Sigmoid colon (tissue), 7 donors: ENCODE measurements around the gene DEAF1. TPM values are rescaled to one million over a fixed set of nuclear protein-coding genes. Genes with fewer than 3 reads are reported as not detected.

ENCODE experiments used
- DNase-seq: peaks from one replicate; pipeline ENCODE4 v3.0.0-alpha.2; 2019
- H3K27ac ChIP-seq, 4 donors: fragments of 200-600 bp; sonication (generic); one replicate each; pipeline ENCODE4 v1.5.1; 2016 to 2019; ENCODE audit warnings: mild to moderate bottlenecking in 1 of 4
- H3K27me3 ChIP-seq, 3 donors: fragments of 200-600 bp; sonication (generic); one replicate each; pipeline ENCODE4 v1.5.1; 2019; ENCODE audit warnings: mild to moderate bottlenecking in 1 of 3
- H3K36me3 ChIP-seq, 4 donors: fragments of 200-600 bp; sonication (generic); one replicate each; pipeline ENCODE4 v1.5.1; 2016 to 2019
- H3K4me1 ChIP-seq, 4 donors: fragments of 200-600 bp; sonication (generic); one replicate each; pipeline ENCODE4 v1.5.1; 2017 to 2019
- H3K4me3 ChIP-seq, 4 donors: fragments of 200-600 bp; sonication (generic); one replicate each; pipeline ENCODE4 v1.5.1; 2017 to 2019; ENCODE audit warnings: mild to moderate bottlenecking in 2 of 4, moderate library complexity in 1 of 4
- H3K9me3 ChIP-seq, 4 donors: fragments of 200-600 bp in 3 of 4; sonication (generic) in 3 of 4; one replicate each; pipeline versions ENCODE4 v1.5.1 to v1.6.1; 2013 to 2019
- CTCF ChIP-seq, 4 experiments: fragments of 450-650 bp in 3 of 4; fragments of 200-600 bp in 1 of 4; IDR thresholded peaks; one replicate each; pipeline ENCODE4 v1.5.1; 2016 to 2019; ENCODE audit warnings: antibody characterized with exemption in 4 of 4, mild to moderate bottlenecking in 3 of 4, moderate library complexity in 2 of 4
- EP300 ChIP-seq, 4 donors: sonication (generic); formaldehyde crosslinking; IDR thresholded peaks; one replicate each; pipeline ENCODE4 v1.6.1; 2017; ENCODE audit warnings: antibody characterized with exemption in 4 of 4
- POLR2A ChIP-seq, 2 donors: fragments of 450-650 bp; IDR thresholded peaks; one replicate each; pipeline ENCODE4 v1.6.1; 2016; ENCODE audit warnings: antibody characterized with exemption in 2 of 2, mild to moderate bottlenecking in 2 of 2, moderate library complexity in 2 of 2
- POLR2AphosphoS5 ChIP-seq, 4 donors: sonication (generic); formaldehyde crosslinking; IDR thresholded peaks; one replicate each; pipeline ENCODE4 v1.6.1; 2017; ENCODE audit warnings: antibody characterized with exemption in 4 of 4
- WGBS, 2 donors: extraction: QIAGEN DNeasy Blood & Tissue Kit; methylation state at CpG; one replicate each; pipeline ENCODE4 v1.1.7; 2013; 5-methylcytosine and 5-hydroxymethylcytosine counted together
- intact Hi-C: fragments of 100-400 bp; cut with DNase I; formaldehyde crosslinking; loops from one replicate; pipeline ENCODE4 v1.15.1; 2023
- polyA plus RNA-seq, 3 donors: library from polyadenylated mRNA; stranded (reverse); fragments of 200-250 nt; gene quantifications; one replicate each; pipeline ENCODE4 v1.2.3, GENCODE V29; 2013
- total RNA-seq, 4 donors: library from RNA; depleted of rRNA; stranded (reverse); fragments of >200 nt; gene quantifications; one replicate each; pipeline ENCODE4 v1.1.0, GENCODE V29; 2016
- donor health status: healthy with polysubstance abuse.
- donor health status: Bipolar disorder and iron deficiency.
- donor health status: healthy.

DEAF1 gene
- total and polyA plus RNA-seq, 7 donors, result 11.3 to 29.6 (median 18.6) TPM

DNA sequence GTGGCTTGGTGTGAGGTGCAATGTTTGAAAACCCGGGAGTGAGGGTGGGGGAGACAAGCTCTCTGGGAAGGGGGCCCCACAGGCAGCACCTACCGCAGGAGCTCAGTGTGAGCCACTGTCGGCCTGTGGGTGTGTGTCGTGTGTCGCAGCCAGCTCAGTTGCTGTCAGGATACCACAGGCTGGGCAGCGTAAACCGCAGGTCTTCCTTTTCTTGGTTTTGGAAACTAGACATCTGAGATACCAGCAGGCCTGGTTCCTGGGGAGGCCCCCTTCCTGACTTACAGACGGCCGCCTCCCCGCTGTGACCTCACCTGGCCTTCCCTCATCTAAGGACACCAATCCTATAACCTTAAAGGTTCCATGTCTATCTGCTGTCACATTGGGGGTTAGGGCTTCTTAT, 98.6 kb downstream of the DEAF1 start:
- H3K4me1 ChIP-seq, result no peaks in the 10 kb centered on the region
- intact Hi-C loops, result no loop called here
- no peak for DNase-seq
- no peak overlapping the region for H3K4me3 ChIP-seq
- H3K27ac ChIP-seq, result no peak overlapping the region
- H3K9me3 ChIP-seq, result no peaks in the 10 kb centered on the region
- H3K27me3 ChIP-seq, result no peaks in the 10 kb centered on the region
- 88 to 94% methylated on average over 10 of the region's 10 CpGs for WGBS, 2 donors
- TF ChIP-seq POLR2A (IDR thresholded peaks at IDR 0.05), result no peak
- TF ChIP-seq POLR2AphosphoS5 (IDR thresholded peaks at IDR 0.05), result no peak
- TF ChIP-seq EP300 (IDR thresholded peaks at IDR 0.05), result no peak
- TF ChIP-seq CTCF (IDR thresholded peaks at IDR 0.05), result no peak
- peaks cover 31 to 99% (median 79%) of the 10 kb centered on the region in 4 donors for H3K36me3 ChIP-seq

DNA sequence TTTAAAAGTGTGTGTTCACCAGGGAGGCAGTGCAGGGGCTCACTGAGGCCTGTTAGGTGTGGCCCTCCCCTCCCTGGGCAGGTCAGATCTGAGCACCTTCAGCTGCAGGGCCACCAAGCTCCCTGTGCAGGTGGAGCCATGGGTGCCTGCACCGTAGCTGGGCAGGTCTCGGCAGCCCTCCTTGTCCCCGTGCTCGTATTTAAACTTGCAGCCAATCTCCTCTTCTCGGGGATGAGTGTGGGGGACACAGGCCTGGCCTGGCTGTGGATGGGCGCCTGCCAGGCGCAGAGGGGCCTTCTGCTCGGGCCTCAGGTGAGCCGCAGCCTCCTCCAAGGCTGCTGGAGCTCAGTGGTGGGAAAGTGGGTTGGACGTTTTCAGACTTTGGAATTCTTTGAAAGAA, 99.6 kb downstream of the DEAF1 start:
- H3K36me3 ChIP-seq, result peaks cover 28 to 99% (median 79%) of the 10 kb centered on the region in 4 donors
- 93 to 95% methylated on average over 10 of the region's 10 CpGs for WGBS, 2 donors

More for the DNA sequence above, 99.6 kb downstream of the DEAF1 start:
- no peaks in the 10 kb centered on the region for H3K9me3 ChIP-seq
- intact Hi-C loops, result no loop called here
- no peak overlapping the region for H3K27ac ChIP-seq
- TF ChIP-seq EP300 (IDR thresholded peaks at IDR 0.05) (no peak), POLR2A (IDR thresholded peaks at IDR 0.05) (no peak), POLR2AphosphoS5 (IDR thresholded peaks at IDR 0.05) (no peak), CTCF (IDR thresholded peaks at IDR 0.05) (no peak)
- no peak overlapping the region for H3K4me3 ChIP-seq
- no peaks in the 10 kb centered on the region for H3K27me3 ChIP-seq
- H3K4me1 ChIP-seq, result no peaks in the 10 kb centered on the region
- DNase-seq, result no peak

Other genes starting within 250 kb of the DEAF1 start
- 10 to 100 TPM; 30.1 to 76.2 (median 44.6) TPM for gene PTDSS2, start 244.9 kb downstream of the DEAF1 start, total RNA-seq
- gene PTDSS2, start 244.9 kb downstream of the DEAF1 start, polyA plus RNA-seq, result 10 to 100 TPM in 1 of 3 donors, 1 to 10 TPM in 2; 4.8 to 29.0 (median 6.5) TPM
- 100 to 1,000 TPM; 150 to 210 (median 160) TPM for gene RNH1, start 188.0 kb downstream of the DEAF1 start, total RNA-seq
- gene RNH1, start 188.0 kb downstream of the DEAF1 start, polyA plus RNA-seq, result 100 to 1,000 TPM; 101 to 126 (median 108) TPM
- gene HRAS, start 159.6 kb downstream of the DEAF1 start, total RNA-seq, result 10 to 100 TPM; 27.8 to 59.3 (median 32.8) TPM
- gene HRAS, start 159.6 kb downstream of the DEAF1 start, polyA plus RNA-seq, result 10 to 100 TPM; 44.6 to 76.1 (median 66.1) TPM
- under 1 TPM in 1 of 4 donors, not detected in 3; 0.14 TPM for gene LRRC56, start 157.7 kb downstream of the DEAF1 start, total RNA-seq
- 1 to 10 TPM; 2.4 to 5.9 (median 5.8) TPM for gene LRRC56, start 157.7 kb downstream of the DEAF1 start, polyA plus RNA-seq
- 1 to 10 TPM in 1 of 4 donors, under 1 TPM in 2, not detected in 1; 0.66 to 1.4 (median 0.68) TPM for gene LMNTD2, start 134.5 kb downstream of the DEAF1 start, total RNA-seq
- 1 to 10 TPM; 1.2 to 6.3 (median 3.5) TPM for gene LMNTD2, start 134.5 kb downstream of the DEAF1 start, polyA plus RNA-seq
- 1 to 10 TPM; 3.0 to 5.4 (median 3.8) TPM for gene RASSF7, start 134.3 kb downstream of the DEAF1 start, total RNA-seq
- 100 to 1,000 TPM in 1 of 3 donors, 10 to 100 TPM in 2; 72.4 to 122 (median 94.9) TPM for gene RASSF7, start 134.3 kb downstream of the DEAF1 start, polyA plus RNA-seq
- gene PHRF1, start 118.8 kb downstream of the DEAF1 start, total RNA-seq, result 10 to 100 TPM; 11.8 to 21.2 (median 17.9) TPM
- gene PHRF1, start 118.8 kb downstream of the DEAF1 start, polyA plus RNA-seq, result 10 to 100 TPM in 2 of 3 donors, 1 to 10 TPM in 1; 6.6 to 29.3 (median 11.3) TPM
- gene IRF7, start 79.3 kb downstream of the DEAF1 start, total RNA-seq, result 10 to 100 TPM in 3 of 4 donors, 1 to 10 TPM in 1; 8.6 to 18.2 (median 14.2) TPM
- 10 to 100 TPM; 10.8 to 73.9 (median 26.8) TPM for gene IRF7, start 79.3 kb downstream of the DEAF1 start, polyA plus RNA-seq
- 1 to 10 TPM in 2 of 4 donors, not detected in 2; 1.8 to 1.9 TPM for gene CDHR5, start 70.3 kb downstream of the DEAF1 start, total RNA-seq
- gene CDHR5, start 70.3 kb downstream of the DEAF1 start, polyA plus RNA-seq, result 100 to 1,000 TPM in 1 of 3 donors, 10 to 100 TPM in 2; 18.0 to 136 (median 29.4) TPM
- gene SCT, start 68.0 kb downstream of the DEAF1 start, total RNA-seq, result not detected
- 1 to 10 TPM in 1 of 3 donors, not detected in 2; 1.1 TPM for gene SCT, start 68.0 kb downstream of the DEAF1 start, polyA plus RNA-seq
- 1 to 10 TPM in 1 of 4 donors, under 1 TPM in 1, not detected in 2; 0.41 to 2.2 TPM for gene DRD4, start 58.0 kb downstream of the DEAF1 start, total RNA-seq
- under 1 TPM in 1 of 3 donors, not detected in 2; 0.28 TPM for gene DRD4, start 58.0 kb downstream of the DEAF1 start, polyA plus RNA-seq
- 10 to 100 TPM; 20.9 to 41.5 (median 39.6) TPM for gene TMEM80, start 594 bp upstream of the DEAF1 start, total RNA-seq
- gene TMEM80, start 594 bp upstream of the DEAF1 start, polyA plus RNA-seq, result 10 to 100 TPM in 2 of 3 donors, 1 to 10 TPM in 1; 7.9 to 27.6 (median 25.7) TPM
- gene EPS8L2, start 11.0 kb upstream of the DEAF1 start, total RNA-seq, result 10 to 100 TPM in 2 of 4 donors, 1 to 10 TPM in 2; 5.4 to 15.6 (median 11.6) TPM
- 100 to 1,000 TPM; 153 to 168 (median 155) TPM for gene EPS8L2, start 11.0 kb upstream of the DEAF1 start, polyA plus RNA-seq
- 100 to 1,000 TPM in 2 of 4 donors, 10 to 100 TPM in 2; 94.6 to 133 (median 108) TPM for gene TALDO1, start 52.2 kb upstream of the DEAF1 start, total RNA-seq
- gene TALDO1, start 52.2 kb upstream of the DEAF1 start, polyA plus RNA-seq, result 100 to 1,000 TPM; 142 to 177 (median 170) TPM
- 10 to 100 TPM in 3 of 4 donors, 1 to 10 TPM in 1; 6.7 to 26.3 (median 14.9) TPM for gene GATD1, start 82.3 kb upstream of the DEAF1 start, total RNA-seq
- 10 to 100 TPM in 2 of 3 donors, 1 to 10 TPM in 1; 7.8 to 55.9 (median 40.0) TPM for gene GATD1, start 82.3 kb upstream of the DEAF1 start, polyA plus RNA-seq
- 1 to 10 TPM; 1.8 to 3.6 (median 2.6) TPM for gene CEND1, start 94.9 kb upstream of the DEAF1 start, total RNA-seq
- 1 to 10 TPM in 1 of 3 donors, not detected in 2; 2.0 TPM for gene CEND1, start 94.9 kb upstream of the DEAF1 start, polyA plus RNA-seq
- gene SLC25A22, start 103.1 kb upstream of the DEAF1 start, total RNA-seq, result 1 to 10 TPM; 3.8 to 7.2 (median 5.4) TPM
- 10 to 100 TPM in 1 of 3 donors, 1 to 10 TPM in 2; 7.8 to 26.4 (median 9.7) TPM for gene SLC25A22, start 103.1 kb upstream of the DEAF1 start, polyA plus RNA-seq
- gene PIDD1, start 110.0 kb upstream of the DEAF1 start, total RNA-seq, result 10 to 100 TPM in 2 of 4 donors, 1 to 10 TPM in 2; 6.7 to 26.6 (median 11.4) TPM
- 10 to 100 TPM in 1 of 3 donors, 1 to 10 TPM in 2; 4.9 to 28.8 (median 6.0) TPM for gene PIDD1, start 110.0 kb upstream of the DEAF1 start, polyA plus RNA-seq
- gene RPLP2, start 114.7 kb upstream of the DEAF1 start, total RNA-seq, result 100 to 1,000 TPM; 405 to 632 (median 412) TPM
- 1,000 to 10,000 TPM; 1,208 to 2,533 (median 1,777) TPM for gene RPLP2, start 114.7 kb upstream of the DEAF1 start, polyA plus RNA-seq
- 10 to 100 TPM; 26.3 to 39.6 (median 34.6) TPM for gene PNPLA2, start 123.7 kb upstream of the DEAF1 start, total RNA-seq
- 100 to 1,000 TPM in 1 of 3 donors, 10 to 100 TPM in 2; 35.4 to 137 (median 47.6) TPM for gene PNPLA2, start 123.7 kb upstream of the DEAF1 start, polyA plus RNA-seq
- gene CRACR2B, start 132.7 kb upstream of the DEAF1 start, total RNA-seq, result 1 to 10 TPM; 1.5 to 9.5 (median 4.6) TPM
- 100 to 1,000 TPM in 1 of 3 donors, 10 to 100 TPM in 2; 32.1 to 149 (median 46.8) TPM for gene CRACR2B, start 132.7 kb upstream of the DEAF1 start, polyA plus RNA-seq
- gene CD151, start 137.7 kb upstream of the DEAF1 start, total RNA-seq, result 100 to 1,000 TPM in 3 of 4 donors, 10 to 100 TPM in 1; 84.4 to 343 (median 278) TPM
- gene CD151, start 137.7 kb upstream of the DEAF1 start, polyA plus RNA-seq, result 100 to 1,000 TPM in 1 of 3 donors, 10 to 100 TPM in 2; 91.9 to 436 (median 92.7) TPM
- 10 to 100 TPM; 34.9 to 75.3 (median 52.0) TPM for gene POLR2L, start 147.3 kb upstream of the DEAF1 start, total RNA-seq
- gene POLR2L, start 147.3 kb upstream of the DEAF1 start, polyA plus RNA-seq, result 100 to 1,000 TPM; 139 to 198 (median 143) TPM
- gene TSPAN4, start 147.6 kb upstream of the DEAF1 start, total RNA-seq, result 10 to 100 TPM; 79.2 to 92.7 (median 82.9) TPM
- 10 to 100 TPM in 2 of 3 donors, 1 to 10 TPM in 1; 8.8 to 41.0 (median 15.0) TPM for gene TSPAN4, start 147.6 kb upstream of the DEAF1 start, polyA plus RNA-seq
- 10 to 100 TPM; 45.7 to 52.3 (median 48.0) TPM for gene CHID1, start 215.6 kb upstream of the DEAF1 start, total RNA-seq
- 10 to 100 TPM; 16.9 to 52.0 (median 18.0) TPM for gene CHID1, start 215.6 kb upstream of the DEAF1 start, polyA plus RNA-seq
- gene AP2A2, start 230.6 kb upstream of the DEAF1 start, total RNA-seq, result 10 to 100 TPM; 42.6 to 78.4 (median 53.1) TPM
- 10 to 100 TPM; 21.0 to 47.0 (median 31.4) TPM for gene AP2A2, start 230.6 kb upstream of the DEAF1 start, polyA plus RNA-seq